NCI-H187 treated with DMSO at 0.1 percent for 48 hours (cell line): Measurements from ENCODE around the gene OVCA2.
"Not testable (repeated sequence)": the region's sequence is repeated elsewhere in the genome, so short reads cannot be mapped to it uniquely, and the experiment has no call there.

ENCODE experiments used
- DNase-seq: peaks from one replicate; lab custom pipeline; 2025; lab: John Stamatoyannopoulos, UW

Gene OVCA2

DNA sequence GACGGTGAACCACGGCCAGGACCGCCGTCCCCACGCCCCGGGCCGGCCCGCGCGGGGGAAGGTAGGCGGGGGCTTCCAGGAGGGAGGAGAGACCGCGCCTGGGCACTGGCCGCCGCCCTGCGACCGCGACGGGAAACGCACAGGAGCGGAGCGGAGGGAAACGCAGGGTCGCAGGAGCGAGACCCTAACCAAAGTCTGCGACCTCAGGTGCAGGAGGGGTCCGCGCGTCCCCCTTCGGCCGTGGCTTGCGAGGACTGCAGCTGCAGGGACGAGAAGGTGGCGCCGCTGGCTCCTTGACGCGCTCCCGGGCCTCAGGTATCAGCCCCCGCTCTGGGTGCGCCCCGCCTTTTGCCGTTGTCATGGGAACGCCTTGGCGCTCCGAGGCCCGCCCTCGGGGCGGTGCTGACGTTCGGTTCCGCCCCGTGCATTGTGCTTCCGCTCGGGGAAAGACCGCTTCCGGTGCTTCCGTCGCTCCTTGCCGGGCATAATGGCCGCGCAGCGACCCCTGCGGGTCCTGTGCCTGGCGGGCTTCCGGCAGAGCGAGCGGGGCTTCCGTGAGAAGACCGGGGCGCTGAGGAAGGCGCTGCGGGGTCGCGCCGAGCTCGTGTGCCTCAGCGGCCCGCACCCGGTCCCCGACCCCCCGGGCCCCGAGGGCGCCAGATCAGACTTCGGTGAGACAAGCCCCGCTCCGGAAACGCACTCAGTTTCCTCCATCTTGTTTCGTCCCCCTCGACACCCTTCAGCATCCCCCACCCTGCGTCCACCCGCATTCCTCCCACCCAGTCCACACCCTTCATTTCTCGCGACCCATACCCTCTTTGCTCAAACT is at the start of gene OVCA2:
Gene OVCA2, plus strand, starts transcription at position 462 of the 829 bp plus-strand sequence. Its CDS starts 26 bp downstream, at position 488.
- DNase-seq, result no peak

DNA sequence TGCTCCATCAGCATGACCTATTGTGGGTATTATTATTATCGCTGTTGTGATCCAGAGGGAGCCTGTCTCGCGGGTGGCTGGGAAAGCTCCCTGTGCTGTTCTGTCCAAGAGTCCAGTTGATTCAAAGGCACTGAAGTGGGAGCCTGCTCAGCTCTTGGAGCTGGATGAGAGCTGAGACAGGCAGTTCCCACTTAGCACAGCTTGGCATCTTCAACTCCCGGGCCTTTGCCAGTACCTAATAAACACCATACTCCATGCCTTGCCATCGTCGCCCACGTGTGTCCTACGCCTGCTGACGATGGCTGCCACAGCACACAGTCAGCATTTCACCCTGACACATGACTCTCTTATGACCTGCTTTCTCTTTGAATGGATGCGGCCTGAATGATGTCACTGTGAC is 49.3 kb upstream of the OVCA2 start:
- no peak for DNase-seq

DNA sequence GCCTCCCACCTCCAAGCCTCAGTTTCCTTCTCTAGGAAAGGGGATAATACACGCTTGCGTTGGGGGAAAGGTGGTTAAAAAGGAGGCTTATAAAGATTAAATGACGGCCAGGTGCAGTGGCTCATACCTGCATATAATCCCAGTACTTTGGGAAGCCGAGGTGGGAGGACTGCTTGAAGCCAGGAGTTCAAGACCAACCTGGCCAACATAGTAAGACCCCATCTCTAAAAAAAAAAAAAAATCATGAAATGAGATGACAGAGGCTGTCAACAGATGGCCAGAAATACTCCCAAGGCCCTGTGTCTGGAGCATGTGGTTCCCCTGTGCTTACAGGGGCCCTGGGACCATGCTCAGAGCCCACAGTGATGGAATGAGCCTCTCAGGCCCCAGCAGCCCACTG is 47.1 kb upstream of the OVCA2 start:
- no peak for DNase-seq

DNA sequence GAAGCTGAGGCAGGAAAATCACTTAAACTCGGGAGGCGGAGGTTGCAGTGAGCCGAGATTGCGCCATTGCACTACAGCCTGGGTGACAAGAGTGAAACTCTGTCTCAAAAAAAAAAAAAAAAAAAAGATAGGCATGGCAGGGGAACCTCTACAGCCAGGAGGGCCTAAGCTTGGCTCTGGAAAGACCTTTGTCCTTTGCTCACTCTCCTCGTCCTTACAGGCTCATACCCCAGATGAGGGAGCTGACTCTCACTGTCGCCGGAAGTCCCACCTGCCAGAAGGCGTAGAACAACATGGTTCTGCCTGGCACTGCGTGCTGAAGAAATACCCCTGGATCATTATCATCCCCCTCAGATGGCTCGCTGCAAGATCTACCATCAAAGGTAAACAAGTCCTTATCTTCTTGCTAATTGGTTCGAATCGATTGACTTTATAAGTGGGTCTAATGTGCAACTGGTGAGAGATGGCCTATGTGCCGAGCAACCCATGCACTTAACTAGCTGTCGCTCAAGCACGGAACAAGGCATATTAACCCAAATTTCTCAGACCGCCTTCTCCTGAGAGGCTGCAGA is 46.4 kb upstream of the OVCA2 start:
- DNase-seq, result no peak

DNA sequence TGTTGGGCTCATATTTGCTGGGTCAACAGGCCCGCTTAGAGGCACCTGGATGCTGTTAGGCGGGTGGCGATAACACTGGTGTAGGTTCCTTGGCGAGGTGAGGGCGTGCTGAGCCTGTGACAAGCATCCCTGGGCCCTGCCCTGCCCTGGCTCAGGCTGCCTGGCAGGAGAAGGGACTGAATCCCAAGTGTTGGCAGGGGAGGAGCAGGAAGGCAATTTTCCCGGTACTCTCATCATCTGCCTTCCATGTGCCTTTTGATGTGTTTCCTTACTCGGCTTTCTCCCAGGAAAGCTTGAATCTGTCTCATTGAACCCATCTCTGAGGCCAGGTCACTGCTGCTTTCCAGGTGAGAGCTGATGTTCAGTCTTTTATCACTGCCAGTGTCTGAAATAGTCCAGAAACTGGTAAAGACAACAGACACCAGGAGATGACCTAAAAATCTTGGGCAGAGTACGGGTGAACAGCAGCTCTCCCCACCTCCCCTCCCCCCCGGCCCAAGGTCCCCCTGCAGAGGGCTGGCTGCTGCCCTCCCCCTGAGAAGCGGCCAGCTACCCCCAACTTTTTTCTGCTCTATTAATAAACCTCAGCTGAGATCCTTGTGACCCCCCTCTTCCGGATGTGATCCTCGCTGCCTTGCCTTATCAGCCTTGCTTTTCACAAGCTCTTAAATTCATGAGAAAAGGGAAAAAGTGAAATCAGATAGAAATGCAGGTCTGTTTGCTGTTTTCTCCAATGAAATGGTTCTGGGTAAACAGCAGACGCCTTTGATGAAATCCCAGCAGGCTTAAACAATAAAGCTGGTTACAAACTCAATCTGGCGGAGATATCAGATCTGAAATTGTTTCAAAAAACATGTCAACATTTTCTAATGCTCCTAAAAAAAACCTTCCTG is 45.7 kb upstream of the OVCA2 start:
- DNase-seq, result no peak

DNA sequence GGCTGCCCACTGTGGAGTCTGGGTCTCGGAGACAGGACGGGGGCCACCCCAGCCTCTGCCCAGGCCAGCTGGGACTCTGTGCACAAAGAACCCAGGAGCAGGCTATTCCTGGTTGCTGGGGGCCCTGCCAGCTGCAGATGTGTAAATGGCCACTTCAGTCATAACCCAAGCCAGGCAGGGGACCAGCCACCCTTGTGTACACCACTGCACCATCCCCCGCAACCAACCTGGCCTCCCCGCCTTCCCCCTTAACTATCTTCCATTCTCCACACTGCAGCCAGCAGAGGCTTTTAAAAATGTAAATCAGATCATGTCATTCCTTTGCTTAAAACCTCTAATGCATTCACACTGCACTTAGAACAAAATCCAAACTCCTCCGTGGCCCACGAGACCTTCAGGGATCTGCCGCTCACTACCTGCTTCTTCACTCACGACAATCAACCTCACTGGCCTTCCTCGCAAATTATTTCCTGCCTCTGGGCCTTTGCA is 45.0 kb upstream of the OVCA2 start:
- no peak for DNase-seq

DNA sequence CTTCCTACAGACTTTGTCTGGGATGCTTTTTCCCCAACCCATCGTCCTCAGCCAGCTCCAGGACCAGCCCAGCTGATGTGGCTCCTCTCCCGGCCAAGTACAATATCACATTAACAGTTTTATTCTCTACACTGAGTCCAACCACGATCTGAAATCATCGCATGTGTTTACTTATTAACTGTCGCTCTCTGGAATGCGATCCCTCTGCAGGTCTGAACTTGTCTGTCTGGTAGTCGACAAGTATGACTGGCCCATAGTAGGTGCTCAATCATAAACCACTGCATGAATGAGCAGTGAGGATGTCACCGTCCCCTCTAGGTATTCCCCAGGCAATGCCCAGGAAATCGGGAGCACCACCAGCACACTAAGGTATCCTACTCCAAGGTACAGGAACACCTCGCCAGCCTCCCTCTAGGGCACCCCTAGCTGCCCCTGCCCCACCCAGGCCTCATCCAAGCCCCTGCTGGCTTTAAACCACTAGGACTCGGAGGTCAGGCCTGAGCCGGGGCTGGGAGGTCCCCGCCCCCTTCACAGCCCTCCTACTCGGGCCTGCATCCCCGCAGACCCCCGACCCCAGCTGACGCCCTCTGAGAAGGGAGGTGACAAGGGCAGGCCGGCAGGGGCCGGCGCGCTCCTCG is 44.4 kb upstream of the OVCA2 start:
- DNase-seq, result no peak

DNA sequence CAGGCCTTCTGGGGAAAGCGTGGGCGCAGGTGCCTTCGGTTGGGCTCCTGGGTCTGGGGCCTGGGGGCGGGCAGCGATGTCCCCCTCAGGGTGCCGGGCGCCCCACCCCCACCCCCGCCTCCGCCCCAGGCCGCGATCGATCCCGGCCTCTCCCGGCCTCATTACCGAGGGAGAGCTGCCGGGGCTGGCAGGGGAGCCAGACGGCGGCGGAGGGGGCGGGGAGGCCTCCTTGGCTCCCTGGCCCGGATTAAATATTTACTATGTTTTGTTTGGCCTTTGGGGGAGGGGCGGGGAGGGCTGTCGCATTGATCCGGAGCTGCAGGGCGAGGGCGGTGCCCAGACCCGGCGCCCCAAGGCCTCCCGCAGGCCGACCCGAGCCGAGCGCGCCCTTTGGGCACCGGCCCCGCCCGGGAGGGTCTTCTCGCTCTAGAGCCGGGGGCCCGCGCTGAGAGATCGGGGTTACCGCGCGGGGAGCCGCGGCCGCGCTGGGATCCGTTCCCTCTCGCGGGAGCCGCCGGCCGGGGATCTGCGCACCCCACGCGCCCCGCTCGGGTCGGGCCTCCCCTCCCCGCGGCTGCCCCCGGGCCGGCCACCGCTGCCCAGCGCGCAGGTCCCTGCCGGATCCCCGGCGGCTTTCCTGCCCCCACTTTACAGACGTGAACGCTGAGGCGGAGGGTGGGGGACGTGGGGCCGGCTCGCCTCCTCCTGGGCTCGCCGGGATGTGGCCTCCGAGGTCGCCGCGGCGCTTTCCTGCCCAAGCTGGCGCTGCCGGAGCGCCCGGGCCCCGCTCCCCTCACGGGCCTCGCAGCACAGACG is 43.7 kb upstream of the OVCA2 start:
- DNase-seq, result no peak

DNA sequence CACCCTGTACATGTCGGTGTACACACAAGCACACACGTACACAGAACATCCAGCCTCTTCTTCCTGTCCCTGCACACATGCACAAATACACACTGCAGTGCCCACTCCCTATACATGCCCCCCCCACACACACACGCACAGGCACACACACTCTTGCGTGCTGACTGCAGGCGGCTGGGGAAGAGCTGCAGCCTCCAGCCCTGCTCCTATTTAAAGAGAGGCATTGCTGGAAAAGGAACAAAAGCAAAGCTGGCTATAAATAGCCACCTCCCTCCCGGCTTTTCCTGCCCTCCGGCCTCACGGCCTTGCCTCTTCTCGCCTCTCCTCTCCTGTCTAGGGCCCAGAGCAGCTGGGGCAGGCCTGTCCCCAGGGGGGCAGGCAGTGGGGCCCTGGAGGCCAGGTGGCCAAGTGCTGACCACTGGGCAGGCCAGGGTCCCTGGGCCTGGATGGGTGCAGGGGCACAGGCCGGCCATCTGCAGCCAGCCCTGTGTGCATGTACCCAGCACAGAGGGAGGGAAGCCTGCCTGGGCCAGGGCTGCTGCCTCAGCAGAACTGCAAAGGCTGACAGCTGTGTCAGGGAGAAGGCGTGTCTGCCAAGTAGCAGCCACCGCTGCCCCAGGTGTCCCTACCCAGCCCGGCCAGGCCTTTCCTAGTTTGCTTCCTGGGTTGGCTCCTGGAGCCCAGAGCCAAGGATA is 42.1 kb upstream of the OVCA2 start:
- DNase-seq, result no peak

DNA sequence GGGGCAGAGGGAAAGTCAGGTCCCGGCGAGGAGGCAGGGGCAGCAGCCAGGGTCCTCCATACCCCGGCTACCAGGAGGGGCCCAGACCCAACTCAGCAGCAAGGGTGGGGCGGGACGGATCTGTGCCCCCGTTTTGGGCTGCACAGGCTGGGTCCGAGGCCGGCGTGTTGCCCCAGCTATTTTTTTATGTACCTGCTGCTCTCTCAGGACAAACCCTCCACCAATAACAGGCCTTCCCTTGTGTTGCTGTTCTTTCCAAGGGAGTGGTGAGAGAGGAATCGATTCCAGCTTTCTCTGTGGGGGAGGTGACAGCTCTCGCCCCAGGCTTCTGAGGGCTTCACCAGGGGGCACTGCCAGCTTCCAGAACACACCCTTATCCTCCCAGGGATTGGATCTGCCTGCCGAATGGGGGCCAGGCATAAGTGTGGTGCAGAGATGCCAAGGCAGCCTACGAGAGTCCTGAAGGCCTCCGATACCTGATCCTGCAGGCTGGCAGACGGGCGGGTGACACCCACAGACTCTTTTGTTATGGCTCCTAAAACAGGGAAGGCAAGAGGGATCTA is 39.0 kb upstream of the OVCA2 start:
- no peak for DNase-seq

DNA sequence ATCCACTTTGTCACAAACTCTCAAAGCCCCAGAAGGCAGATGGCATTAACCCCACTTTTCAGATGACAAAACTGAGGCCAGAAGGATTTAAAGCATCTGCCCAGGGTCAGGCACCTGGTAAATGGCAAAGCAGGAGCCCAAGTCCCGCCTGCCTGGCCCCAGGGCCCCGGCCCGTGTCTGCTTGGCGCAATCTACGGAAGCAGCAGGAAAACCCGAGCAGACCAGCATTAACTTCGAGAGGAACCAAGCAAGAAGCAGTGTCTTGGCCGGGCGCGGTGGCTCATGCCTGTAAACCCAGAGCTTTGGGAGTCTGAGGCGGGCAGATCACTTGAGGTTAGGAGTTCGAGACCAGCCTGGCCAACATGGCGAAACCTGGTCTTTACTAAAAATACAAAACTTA is 38.3 kb upstream of the OVCA2 start:
- DNase-seq, result no peak

DNA sequence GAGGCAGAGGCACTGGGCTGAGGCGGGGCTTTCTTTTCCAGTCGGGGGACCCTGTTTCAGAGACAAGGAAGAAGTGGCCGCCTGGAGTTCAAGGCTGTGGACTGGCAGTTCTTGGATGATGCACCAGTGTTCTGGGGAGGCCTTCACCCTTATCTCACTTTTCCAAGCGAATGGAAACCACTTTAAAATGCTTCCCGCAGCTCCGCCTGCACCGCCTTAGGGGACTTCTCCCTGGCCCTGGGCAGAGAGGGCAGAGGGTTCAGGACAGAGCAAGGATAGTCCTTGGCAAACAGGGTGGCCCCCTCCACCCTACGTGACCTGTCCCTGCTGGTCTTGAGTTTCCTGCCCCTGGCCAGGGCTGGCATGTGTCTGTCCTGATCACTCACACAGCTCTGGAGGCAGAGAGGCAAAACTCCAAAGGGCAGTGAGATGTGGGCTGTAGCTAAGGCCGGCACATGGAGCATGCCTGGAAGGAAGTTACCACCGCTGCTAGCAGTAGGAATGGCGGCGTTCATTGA is 37.3 kb upstream of the OVCA2 start:
- no peak for DNase-seq

DNA sequence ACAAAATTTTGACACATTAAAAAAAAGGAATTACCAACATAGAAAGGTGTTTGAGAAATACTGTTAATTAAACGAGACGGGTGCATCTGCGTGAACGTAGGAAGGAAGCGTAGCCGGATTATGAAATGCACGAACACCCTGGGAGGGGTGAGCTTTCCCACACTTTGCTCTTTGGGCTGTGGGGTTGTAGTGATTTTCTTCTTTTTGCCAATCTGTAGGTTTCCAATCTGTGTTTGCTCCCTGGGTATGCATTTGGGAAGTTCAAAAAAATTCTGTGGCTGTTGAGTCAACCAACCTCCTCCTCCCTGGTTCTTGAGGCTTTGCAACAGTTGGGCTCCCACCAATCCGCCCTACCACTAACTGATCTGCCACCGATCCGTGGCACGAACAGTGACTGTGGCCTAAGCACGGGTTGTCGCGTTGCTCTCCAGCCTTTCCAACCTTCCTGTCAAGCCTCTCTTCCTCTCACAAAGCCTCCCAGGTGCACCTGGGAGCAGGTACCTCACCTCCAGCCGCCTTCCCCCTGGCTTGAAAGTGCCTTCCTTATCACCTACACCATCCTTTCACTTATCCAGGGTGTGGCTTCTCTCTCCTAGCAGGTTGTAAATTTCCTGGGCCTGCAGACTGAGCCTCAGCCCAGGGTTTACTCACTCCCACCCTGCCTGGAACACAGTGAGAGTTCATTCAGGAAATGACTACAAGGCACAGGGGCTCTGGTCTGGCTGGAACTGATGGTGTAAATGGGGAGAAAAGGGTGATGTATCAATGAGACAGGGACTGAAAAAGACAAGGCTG is 33.3 kb upstream of the OVCA2 start:
- DNase-seq, result no peak

DNA sequence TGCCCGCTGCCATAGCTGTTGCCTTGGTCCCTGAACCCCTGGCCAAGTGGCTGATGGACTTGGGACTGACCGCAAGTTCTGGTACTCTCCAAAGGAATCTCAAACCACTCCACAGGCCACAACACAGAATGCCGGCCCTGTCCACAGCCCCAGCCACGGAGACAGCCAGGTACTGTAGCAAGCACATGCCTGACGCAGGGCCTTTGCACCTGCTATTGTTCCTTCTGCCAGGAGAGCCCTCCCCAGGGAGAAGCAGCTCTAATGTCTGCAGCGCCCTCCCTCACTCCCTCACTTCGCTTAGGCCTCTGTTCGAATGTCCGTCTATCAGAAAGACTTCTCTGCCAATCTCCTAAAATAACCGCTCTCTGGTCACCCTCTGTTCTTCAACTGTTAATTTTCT is 32.1 kb upstream of the OVCA2 start:
- DNase-seq, result no peak

DNA sequence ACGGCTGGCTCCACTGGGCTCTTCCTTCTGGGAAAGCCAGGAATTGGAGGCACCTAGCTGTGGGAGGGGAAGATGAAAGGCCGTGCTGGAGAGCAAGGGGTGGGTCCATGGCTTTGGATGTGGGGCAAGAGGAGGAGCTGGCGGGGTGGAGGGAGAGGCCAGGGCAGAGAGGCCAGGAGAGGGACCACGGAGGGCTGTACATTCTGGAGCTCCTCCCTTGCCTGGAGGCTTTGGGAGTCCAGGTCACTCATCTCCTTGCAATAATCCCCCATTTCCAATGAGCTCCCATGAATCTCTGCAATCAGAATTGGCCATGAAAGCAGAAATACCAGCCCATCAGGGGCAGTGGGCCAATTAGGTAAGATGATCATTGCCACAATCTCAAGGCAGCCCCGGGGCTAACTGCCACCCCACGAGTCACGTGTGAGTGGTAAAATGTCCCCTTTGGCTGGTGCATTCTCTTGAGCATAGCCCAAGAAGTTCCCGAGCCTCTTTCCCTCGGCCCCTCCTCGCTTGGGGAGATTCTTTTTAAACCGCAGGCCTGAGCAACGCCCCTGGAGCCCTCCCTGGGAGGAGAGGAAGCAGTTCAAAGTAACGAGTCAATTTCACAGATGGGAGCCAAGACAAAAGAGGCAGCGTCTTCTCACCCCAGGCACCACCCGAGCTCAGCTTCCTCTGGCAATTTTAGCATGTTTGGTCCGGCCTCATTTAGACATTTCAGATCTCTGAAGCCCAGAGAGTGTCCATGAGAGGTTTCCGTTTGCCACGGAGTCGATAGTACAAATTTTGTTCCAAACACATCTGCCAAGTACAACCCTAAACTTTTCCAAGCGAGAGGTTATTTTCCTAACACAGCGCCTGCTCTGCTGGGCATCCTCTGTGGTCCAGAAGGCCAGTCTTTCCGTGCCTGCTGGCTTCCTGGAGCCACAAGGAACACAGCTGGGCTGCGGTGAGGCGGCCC is 30.1 kb upstream of the OVCA2 start:
- no peak for DNase-seq

DNA sequence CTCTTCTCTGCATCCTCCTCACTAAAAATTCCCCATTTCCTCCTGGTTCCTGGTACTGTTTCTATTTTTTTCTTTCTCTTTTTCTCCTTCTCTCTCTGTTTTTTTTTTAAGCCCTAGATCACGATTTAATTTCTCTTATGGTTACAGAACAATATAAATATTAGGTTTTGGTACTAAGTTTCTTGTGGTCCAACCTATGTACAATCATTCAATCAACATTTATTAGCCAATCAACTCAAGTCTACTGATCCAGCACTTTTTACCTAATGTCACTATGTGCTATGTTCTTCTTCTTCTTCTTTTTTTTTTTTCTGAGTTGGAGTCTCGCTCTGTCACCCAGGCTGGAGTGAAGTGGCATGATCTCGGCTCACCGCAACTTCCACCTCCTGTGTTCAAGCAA is 29.3 kb upstream of the OVCA2 start:
- DNase-seq, result no peak

DNA sequence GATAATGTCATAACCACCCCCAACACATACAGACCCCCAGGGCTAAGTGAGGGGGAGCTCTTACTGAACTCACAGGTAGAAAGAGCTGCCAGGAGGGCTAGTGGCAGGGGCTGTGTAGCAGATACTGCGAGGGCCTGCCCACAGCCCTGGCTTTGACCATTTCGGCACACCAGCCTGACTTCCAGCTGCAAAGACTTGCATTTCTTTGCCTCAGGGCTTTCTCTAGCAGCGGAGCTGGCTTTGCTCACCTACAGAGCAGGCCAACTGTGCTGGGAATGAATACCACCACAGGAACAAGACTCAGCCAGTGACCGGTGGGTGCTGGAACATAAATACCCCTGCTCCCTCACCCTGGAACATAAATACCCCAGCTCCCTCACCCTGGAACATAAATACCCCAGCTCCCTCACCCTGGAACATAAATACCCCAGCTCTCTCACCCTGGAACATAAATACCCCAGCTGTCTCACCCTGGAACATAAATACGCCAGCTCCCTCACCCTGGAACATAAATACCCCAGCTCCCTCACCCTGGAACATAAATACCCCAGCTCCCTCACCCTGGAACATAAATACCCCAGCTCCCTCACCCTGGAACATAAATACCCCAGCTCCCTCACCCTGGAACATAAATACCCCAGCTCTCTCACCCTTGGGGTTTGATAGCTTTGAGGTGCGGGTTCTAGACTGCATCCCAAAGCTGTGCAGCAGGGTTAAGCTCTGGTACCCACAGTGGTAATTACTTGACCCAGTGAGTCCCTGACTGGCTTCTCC is 28.4 kb upstream of the OVCA2 start:
- DNase-seq, result not testable (repeated sequence)
